Neural cell (in vitro differentiated cells): Measurements from ENCODE around the gene C20orf202. TPM values are rescaled to one million over a fixed set of nuclear protein-coding genes. Genes with fewer than 3 reads are reported as not detected.

Experiments used
- H2AFZ ChIP-seq: fragments of 200-600, 300-800 bp; sonication (generic), shearing (Covaris generic); 2 replicates; pipeline ENCODE4 v1.6.0; 2014; ENCODE audit warnings: low read depth, mild to moderate bottlenecking, antibody characterized with exemption, low read length, moderate library complexity
- H3F3A ChIP-seq: fragments of 200-600 bp; shearing (Covaris generic); 2 replicates; pipeline ENCODE4 v1.6.1; 2016; ENCODE audit warnings: mild to moderate bottlenecking, moderate library complexity, mixed read lengths, antibody characterized with exemption, low read length; ENCODE audit not compliant: insufficient read depth, poor library complexity, severe bottlenecking
- H3K27ac ChIP-seq: fragments of 200-600, 300-800 bp; sonication (generic), shearing (Covaris generic); 2 replicates; pipeline ENCODE4 v1.5.1; 2014; ENCODE audit warnings: mild to moderate bottlenecking, low read length, moderate library complexity
- H3K27me3 ChIP-seq: fragments of 300-800, 200-600 bp; sonication (generic), shearing (Covaris generic); 2 replicates; pipeline ENCODE4 v1.6.0; 2014; ENCODE audit warnings: mild to moderate bottlenecking, low read depth, low read length, moderate library complexity; ENCODE audit not compliant: insufficient read depth
- H3K36me3 ChIP-seq: fragments of 300-800, 200-600 bp; sonication (generic), shearing (Covaris generic); 2 replicates; pipeline ENCODE4 v1.5.1; 2014; ENCODE audit warnings: mild to moderate bottlenecking, antibody characterized with exemption, low read length, moderate library complexity; ENCODE audit not compliant: insufficient read depth
- H3K4me2 ChIP-seq: fragments of 300-800, 200-600 bp; sonication (generic), shearing (Covaris generic); 2 replicates; pipeline ENCODE4 v1.6.0; 2014; ENCODE audit warnings: mild to moderate bottlenecking, low read length
- H3K4me3 ChIP-seq: fragments of 300-800, 200-600 bp; sonication (generic), shearing (Covaris generic); 2 replicates; pipeline ENCODE4 v1.5.1; 2014; ENCODE audit warnings: mild to moderate bottlenecking, low read length, moderate library complexity
- H3K79me2 ChIP-seq: fragments of 200-600 bp; shearing (Covaris generic); replicated peaks from 2 replicates; pipeline ENCODE4 v1.6.0; 2014; ENCODE audit warnings: mild to moderate bottlenecking, low read length, moderate library complexity; ENCODE audit not compliant: insufficient read depth
- H3K9ac ChIP-seq: fragments of 300-800, 200-600 bp; sonication (generic), shearing (Covaris generic); 2 replicates; pipeline ENCODE4 v1.6.1; 2016; ENCODE audit warnings: mild to moderate bottlenecking, low read length, mixed read lengths
- H3K9me2 ChIP-seq: fragments of 200-600 bp; shearing (Covaris generic); 2 replicates; pipeline ENCODE4 v1.6.1; 2016; ENCODE audit warnings: mild to moderate bottlenecking, low read length, mixed read lengths; ENCODE audit not compliant: insufficient read depth
- H3K9me3 ChIP-seq: fragments of 200-600, 300-800 bp; sonication (generic), shearing (Covaris generic); 2 replicates; pipeline ENCODE4 v1.6.1; 2016; ENCODE audit warnings: mild to moderate bottlenecking, mixed run types, low read length, moderate library complexity, mixed read lengths
- H4K20me1 ChIP-seq: fragments of 200-600 bp; shearing (Covaris generic); 2 replicates; pipeline ENCODE4 v1.6.1; 2016; ENCODE audit warnings: mild to moderate bottlenecking, mixed run types; ENCODE audit not compliant: insufficient read depth
- CTCF ChIP-seq: fragments of 450-650 bp; IDR thresholded peaks from 2 replicates; pipeline ENCODE4 v1.5.1; 2014; ENCODE audit warnings: antibody characterized with exemption, mild to moderate bottlenecking, moderate library complexity; ENCODE audit not compliant: poor library complexity, severe bottlenecking
- EP300 ChIP-seq: fragments of 450-650 bp; conservative IDR thresholded peaks from 2 replicates; pipeline ENCODE4 v1.6.1; 2014; ENCODE audit warnings: antibody characterized with exemption, mild to moderate bottlenecking, moderate library complexity; ENCODE audit not compliant: poor library complexity, severe bottlenecking
- EZH2 ChIP-seq: fragments of 200-600, 300-800 bp; shearing (Covaris generic), sonication (generic); IDR thresholded peaks from 2 replicates; pipeline ENCODE4 v1.6.1; 2014; ENCODE audit warnings: antibody characterized with exemption, low read length, borderline replicate concordance, mild to moderate bottlenecking; ENCODE audit not compliant: insufficient read depth, poor library complexity, severe bottlenecking
- MXI1 ChIP-seq: fragments of 450-650 bp; conservative IDR thresholded peaks from 2 replicates; pipeline ENCODE4 v1.6.1; 2014; ENCODE audit warnings: antibody characterized with exemption, mild to moderate bottlenecking; ENCODE audit not compliant: poor library complexity, severe bottlenecking
- POLR2AphosphoS5 ChIP-seq: IDR thresholded peaks from 2 replicates; pipeline ENCODE4 v1.6.1; 2012
- RAD21 ChIP-seq: fragments of 450-650 bp; conservative IDR thresholded peaks from 2 replicates; pipeline ENCODE4 v1.6.1; 2014; ENCODE audit warnings: antibody characterized with exemption, mild to moderate bottlenecking, moderate library complexity
- REST ChIP-seq: IDR thresholded peaks from 2 replicates; pipeline ENCODE4 v1.6.1; 2012; ENCODE audit warnings: borderline replicate concordance
- SMC3 ChIP-seq: fragments of 450-650 bp; conservative IDR thresholded peaks from 2 replicates; pipeline ENCODE4 v1.6.1; 2014; ENCODE audit warnings: antibody characterized with exemption, mild to moderate bottlenecking, moderate library complexity; ENCODE audit not compliant: poor library complexity
- TAF1 ChIP-seq: IDR thresholded peaks from 2 replicates; pipeline ENCODE4 v1.6.1; 2012; ENCODE audit warnings: low read depth
- polyA plus RNA-seq: library from polyadenylated mRNA; depleted of rRNA; stranded (reverse); fragments of >200 nt; gene quantifications from 2 replicates; pipeline ENCODE4 v1.2.3, GENCODE V29; 2014

The C20orf202 gene
- polyA plus RNA-seq, 1 donor from 2014 or later, result 0.62 TPM

GRCh38 chr20:1169224-1169623, 34.0 kb upstream of the C20orf202 start:
- no peak overlapping the region for H3K4me3 ChIP-seq
- no peak overlapping the region for H2AFZ ChIP-seq
- no peaks in the 10 kb centered on the region for H3F3A ChIP-seq
- no peaks in the 10 kb centered on the region for H3K9me2 ChIP-seq
- H3K79me2 ChIP-seq, result no peaks in the 10 kb centered on the region
- H3K9ac ChIP-seq, result no peak overlapping the region
- no peaks in the 10 kb centered on the region for H3K9me3 ChIP-seq
- no peaks in the 10 kb centered on the region for H4K20me1 ChIP-seq
- no peak overlapping the region for H3K4me2 ChIP-seq
- H3K27me3 ChIP-seq, result no peaks in the 10 kb centered on the region
- no peak overlapping the region for H3K27ac ChIP-seq
- no peak for TF ChIP-seq EP300
- no peak for TF ChIP-seq RAD21
- TF ChIP-seq CTCF, result no peak
- TF ChIP-seq MXI1, result no peak
- no peak for TF ChIP-seq POLR2AphosphoS5
- TF ChIP-seq EZH2, result no peak
- H3K36me3 ChIP-seq, result no peaks in the 10 kb centered on the region

GRCh38 chr20:1171461-1172093, 31.7 kb upstream of the C20orf202 start:
- Histone ChIP-seq H4K20me1 (no peaks in the 10 kb centered on the region), H3K27ac (no peak overlapping the region), H2AFZ (no peak overlapping the region), H3K4me3 (no peak overlapping the region), H3F3A (no peaks in the 10 kb centered on the region), H3K9me3 (no peaks in the 10 kb centered on the region), H3K79me2 (no peaks in the 10 kb centered on the region), H3K36me3 (no peaks in the 10 kb centered on the region), H3K9ac (no peak overlapping the region), H3K27me3 (no peaks in the 10 kb centered on the region), H3K4me2 (no peak overlapping the region), H3K9me2 (no peaks in the 10 kb centered on the region)
- TF ChIP-seq SMC3, result no peak
- peak; percentile 34 for TF ChIP-seq REST
- TF ChIP-seq RAD21, result no peak

GRCh38 chr20:1173698-1174097, 29.6 kb upstream of the C20orf202 start:
- no peaks in the 10 kb centered on the region for H3K36me3 ChIP-seq
- no peaks in the 10 kb centered on the region for H3K9me2 ChIP-seq
- no peak overlapping the region for H3K9ac ChIP-seq
- no peak overlapping the region for H3K4me2 ChIP-seq
- H4K20me1 ChIP-seq, result no peaks in the 10 kb centered on the region
- H3K9me3 ChIP-seq, result no peaks in the 10 kb centered on the region
- H2AFZ ChIP-seq, result no peak overlapping the region
- H3K79me2 ChIP-seq, result no peaks in the 10 kb centered on the region
- H3K27ac ChIP-seq, result no peak overlapping the region
- H3K27me3 ChIP-seq, result no peaks in the 10 kb centered on the region
- H3F3A ChIP-seq, result peaks cover 4% of the 10 kb centered on the region
- H3K4me3 ChIP-seq, result no peak overlapping the region
- TF ChIP-seq REST (no peak), EZH2 (no peak), POLR2AphosphoS5 (no peak), TAF1 (no peak), RAD21 (no peak), CTCF (no peak), SMC3 (no peak), MXI1 (no peak), EP300 (no peak)
